ENCODE measurements around the gene UGGT1.

Gene UGGT1, protein sequence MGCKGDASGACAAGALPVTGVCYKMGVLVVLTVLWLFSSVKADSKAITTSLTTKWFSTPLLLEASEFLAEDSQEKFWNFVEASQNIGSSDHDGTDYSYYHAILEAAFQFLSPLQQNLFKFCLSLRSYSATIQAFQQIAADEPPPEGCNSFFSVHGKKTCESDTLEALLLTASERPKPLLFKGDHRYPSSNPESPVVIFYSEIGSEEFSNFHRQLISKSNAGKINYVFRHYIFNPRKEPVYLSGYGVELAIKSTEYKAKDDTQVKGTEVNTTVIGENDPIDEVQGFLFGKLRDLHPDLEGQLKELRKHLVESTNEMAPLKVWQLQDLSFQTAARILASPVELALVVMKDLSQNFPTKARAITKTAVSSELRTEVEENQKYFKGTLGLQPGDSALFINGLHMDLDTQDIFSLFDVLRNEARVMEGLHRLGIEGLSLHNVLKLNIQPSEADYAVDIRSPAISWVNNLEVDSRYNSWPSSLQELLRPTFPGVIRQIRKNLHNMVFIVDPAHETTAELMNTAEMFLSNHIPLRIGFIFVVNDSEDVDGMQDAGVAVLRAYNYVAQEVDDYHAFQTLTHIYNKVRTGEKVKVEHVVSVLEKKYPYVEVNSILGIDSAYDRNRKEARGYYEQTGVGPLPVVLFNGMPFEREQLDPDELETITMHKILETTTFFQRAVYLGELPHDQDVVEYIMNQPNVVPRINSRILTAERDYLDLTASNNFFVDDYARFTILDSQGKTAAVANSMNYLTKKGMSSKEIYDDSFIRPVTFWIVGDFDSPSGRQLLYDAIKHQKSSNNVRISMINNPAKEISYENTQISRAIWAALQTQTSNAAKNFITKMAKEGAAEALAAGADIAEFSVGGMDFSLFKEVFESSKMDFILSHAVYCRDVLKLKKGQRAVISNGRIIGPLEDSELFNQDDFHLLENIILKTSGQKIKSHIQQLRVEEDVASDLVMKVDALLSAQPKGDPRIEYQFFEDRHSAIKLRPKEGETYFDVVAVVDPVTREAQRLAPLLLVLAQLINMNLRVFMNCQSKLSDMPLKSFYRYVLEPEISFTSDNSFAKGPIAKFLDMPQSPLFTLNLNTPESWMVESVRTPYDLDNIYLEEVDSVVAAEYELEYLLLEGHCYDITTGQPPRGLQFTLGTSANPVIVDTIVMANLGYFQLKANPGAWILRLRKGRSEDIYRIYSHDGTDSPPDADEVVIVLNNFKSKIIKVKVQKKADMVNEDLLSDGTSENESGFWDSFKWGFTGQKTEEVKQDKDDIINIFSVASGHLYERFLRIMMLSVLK (N-terminal part only)

DNA sequence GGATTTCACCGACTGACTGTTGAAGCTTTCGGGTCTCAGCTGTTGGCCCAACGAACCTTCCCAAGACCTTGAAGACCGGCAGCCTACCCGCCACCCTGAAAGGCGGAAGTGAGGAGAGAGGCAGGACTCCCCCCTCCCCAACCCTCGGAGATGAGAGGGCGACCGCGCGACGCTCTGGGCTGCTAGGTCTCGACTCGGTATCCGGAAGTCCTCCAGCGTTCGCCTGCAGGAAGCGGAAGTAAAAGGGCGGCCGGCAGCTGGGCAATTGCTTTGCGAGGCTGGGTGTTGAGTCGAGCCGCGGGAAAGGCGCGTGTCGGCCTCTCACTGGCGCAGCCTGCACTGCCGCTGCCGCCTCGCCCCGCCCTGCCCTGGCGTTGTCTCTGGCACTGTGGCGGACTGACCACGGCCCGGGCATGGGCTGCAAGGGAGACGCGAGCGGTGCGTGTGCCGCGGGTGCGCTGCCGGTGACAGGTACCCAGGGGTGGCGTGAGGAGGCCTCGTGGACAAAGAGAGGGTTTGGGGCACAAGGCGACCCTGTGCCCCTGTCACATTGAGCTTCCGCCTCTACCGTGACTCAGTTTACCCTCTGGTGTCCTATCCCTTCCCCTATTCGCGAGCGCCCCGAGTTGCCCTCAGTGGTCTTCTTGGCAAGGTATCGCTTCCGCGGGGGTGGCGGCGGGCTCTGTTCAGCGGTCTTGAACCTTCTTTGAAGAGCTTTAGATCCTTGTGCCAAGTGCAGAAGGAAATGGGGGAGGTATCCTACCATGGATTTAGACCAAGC, at the start of gene UGGT1:
TSS of gene UGGT1 (plus strand) at position 256 of the 781 bp plus-strand sequence. CDS start at position 414, 158 bp downstream.
- DNase-seq, result peak; percentile 98

DNA sequence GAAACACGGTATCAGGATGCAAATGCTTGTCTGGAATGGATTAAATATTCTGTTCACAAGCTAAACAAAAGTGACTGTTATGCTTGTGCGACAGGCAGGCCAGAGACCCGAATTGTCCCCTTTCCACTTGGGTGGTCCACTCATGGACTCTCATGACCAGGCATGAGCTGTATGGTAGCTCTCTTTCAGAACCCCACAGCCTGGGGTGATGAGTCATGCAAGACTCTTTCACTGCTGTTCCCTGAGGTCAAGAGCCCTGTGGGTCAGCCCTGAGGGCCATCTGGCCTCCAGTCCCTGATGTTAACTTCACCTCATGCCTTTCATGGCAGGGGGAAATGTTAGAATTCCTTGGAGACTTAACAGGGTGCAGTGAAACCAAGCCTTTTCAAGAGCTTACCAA, 49.4 kb upstream of the UGGT1 start:
- DNase-seq, result no peak

DNA sequence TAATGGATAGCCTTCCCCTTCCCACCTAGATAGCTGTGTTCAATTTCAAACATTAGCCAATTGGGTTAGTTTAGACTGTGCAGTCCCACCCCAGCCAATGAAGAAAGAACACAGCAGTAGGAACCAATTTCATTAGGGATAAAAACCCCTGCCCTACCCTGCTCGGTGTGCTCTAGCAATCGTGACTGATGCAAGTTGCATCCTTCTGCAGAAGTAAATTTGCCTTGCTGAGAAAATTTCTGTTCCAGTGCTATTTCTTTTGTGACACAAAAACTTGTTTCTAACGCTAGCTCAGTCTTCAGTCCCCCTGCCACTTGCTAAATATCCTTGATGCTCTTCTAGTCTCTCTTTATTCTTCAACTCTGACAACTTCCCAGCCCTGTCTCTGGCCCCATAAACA, 48.0 kb upstream of the UGGT1 start:
- DNase-seq, result no peak

DNA sequence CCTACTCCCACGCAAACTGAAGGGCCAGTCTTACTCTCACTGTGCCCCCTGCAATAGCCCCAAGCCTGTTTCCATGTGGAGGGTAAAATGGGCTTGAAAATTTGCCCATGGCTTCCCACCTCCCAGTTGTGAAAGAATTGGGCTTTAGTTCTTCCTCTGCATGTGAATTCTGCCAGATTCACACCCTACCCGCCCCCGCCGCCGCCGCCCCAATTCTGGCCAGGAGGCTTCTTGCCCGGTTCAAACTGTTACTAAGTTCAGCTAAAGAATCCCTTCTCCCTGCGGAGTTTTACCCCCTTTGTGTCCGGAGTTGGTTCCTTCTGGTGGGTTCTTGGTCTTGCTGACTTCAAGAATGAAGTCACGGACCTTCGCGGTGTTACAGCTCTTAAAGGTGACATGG, 37.7 kb upstream of the UGGT1 start:
- DNase-seq, result no peak

DNA sequence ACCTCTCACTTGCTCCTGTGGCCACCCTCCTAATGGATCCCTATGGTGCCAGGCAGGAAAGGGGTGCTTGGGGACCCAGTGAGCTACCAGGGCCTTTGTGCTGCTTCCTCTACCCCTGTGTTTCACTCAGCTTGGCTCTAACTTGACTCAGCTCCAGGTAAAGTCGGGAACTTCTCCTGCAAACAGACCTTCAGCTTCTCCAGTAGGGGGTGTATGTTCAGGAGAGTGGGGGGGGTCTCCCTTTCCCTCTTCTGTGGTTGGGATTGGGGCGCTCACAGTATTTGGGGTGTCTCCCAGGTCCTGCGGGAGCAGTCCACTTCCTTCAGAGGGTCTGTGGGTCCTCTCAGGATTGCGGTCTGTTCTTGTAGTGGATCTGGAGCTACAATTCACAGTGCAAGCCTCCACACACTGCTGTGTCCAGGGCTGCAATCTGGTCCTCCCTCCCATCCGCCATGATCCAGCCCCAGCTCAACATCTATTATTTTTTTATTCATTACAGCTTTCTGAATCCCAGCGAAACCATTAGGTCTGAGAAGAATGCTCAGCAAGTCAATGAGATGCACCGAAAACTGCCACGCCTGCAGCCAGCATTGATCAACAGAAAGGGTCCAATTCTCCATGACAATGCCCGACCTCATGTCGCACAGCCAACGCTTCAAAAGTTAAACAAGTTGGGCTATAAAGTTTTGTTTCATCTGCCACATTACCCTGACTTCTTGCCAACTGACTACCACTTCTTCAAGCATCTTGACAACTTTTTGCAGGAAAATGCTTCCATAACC, 36.7 kb upstream of the UGGT1 start:
- DNase-seq, result no peak

DNA sequence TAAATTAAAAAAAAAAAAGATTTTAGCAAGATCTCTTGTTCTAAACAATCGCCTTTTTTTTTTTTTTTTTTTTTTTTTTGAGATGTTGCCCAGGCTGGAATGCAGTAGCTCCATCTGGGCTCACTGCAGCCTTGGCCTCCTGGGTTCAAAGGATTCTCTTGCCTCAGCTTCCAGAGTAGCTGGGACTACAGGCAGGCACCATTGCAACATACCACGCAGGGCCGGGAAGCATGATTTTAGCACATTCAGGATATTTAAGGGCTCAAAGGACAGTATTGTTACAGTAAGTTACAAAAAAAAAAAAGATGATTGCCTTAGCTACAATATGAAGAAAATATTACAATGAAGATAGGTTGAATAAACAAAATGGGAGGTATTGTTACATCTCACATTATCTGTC, 33.7 kb upstream of the UGGT1 start:
- DNase-seq, result no peak

DNA sequence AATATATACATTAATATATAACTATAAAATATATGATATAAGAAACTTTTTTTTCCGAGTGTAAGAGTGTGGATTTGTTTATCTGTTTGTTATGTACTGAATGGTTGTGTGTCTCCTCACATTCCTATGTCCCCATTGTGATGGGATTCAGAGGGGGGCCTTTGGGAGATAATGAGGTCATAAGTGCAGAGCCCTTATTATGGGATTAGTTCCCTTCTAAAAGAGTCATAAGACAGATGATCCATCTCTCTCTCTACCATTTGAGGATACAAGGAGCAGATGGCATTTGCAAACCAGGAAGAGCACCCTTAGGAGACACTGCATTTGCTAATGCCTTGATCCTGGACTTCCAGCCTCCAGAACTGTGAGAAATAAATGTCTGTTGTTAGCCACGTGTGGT, 32.9 kb upstream of the UGGT1 start:
- DNase-seq, result no peak

DNA sequence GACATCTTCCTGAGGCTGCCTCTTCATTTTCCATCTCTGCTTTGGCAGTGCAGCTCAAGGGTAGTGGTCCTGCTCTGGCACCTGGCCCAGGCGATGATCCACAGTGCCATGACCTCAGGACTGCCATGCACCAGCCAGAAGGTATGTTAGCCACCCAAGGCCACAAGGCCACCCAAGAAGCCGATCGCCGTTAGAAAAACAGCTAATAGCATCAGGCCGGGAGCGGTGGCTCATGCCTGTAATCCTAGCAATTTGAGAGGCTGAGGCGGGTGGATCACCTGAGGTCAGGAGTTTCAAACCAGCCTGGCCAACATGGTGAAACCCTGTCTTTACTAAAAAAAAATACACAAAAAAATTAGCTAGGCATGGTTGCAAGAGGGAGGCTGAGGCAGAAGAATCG, 28.4 kb upstream of the UGGT1 start:
- no peak for DNase-seq

DNA sequence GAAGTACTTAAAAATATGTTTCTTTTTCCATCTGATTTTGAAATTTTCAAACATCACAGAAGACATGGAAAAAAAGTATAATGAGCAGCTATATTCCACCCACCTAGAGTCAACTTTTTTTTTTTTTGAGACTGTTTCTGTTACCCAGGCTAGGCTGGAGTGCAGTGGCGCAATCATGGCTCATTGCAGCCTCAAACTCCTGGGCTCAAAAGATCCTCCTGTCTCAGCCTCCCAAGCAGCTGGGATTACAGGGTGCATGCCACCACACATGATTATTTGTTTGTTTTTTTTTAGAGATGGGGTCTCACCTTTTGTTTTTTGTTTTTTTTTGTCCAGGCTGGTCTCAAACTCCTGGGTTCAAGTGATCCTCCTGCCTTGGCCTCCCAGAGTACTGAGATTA, 26.6 kb upstream of the UGGT1 start:
- no peak for DNase-seq

DNA sequence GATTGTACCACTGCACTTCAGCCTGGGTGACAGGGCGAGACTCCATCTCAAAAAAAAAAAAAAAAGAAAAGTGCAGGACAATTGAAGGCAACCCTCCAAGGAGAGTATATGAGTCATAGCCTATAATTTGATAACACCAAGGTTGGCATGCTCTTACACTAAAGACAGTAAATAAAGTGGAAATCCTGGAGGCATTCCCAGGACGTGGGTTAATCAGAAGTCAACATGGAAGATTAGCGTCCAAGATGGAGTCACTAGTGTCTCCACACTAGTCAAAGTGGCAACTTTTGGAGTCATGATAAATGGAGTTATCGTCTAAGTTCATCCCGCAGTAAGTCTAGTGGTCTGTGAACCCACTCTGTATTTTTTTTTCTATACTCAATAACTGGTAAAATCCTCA, 21.2 kb upstream of the UGGT1 start:
- no peak for DNase-seq

DNA sequence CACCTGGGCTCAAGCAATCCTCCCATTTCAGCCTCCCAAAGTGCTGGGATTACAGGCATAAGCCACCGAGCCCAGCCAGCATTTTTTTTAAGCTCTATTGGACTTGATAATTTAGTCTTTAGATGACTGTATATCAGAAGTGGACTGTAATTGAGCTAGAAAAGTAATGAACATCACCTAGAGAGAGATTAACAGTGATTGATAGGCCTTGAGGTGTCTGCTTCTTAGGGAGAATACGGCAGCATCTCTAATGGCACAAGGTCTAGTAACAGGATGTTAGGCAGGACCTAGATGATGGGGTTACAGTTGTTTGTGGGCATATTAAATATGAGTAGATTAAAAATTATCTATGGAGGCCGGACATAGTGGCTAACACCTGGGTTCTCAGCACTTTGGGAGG, 17.7 kb upstream of the UGGT1 start:
- DNase-seq, result no peak

DNA sequence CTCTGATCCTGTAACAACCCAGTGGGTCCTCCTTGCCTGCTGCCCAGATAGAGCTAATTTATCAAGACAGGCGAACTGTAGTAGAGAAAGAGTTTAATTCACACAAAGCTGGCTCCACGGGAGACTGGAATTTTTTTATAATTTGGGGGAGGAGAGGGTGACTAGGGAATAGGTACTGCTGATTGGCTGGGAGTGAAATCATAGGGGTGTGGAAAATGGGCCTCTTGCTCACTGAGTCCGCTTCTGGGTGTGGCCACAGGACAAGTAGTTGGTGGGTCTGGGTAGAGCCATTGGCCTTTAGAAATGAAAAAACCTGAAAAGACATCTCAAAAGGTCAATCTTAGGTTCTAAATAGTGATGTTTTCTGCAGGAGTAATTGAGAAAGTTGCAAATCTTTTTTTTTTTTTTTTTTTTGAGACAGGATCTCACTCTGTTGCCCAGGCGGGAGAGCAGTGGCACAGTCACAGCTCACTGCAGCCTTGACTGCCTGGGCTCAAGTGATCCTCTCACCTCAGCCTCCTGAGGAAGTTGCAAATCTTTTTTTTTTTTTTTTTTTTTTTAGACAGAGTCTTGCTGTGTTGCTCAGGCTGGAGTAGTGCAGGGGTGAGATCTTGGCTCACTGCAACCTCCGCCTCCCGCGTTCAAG, 14.4 kb upstream of the UGGT1 start:
- no peak for DNase-seq

DNA sequence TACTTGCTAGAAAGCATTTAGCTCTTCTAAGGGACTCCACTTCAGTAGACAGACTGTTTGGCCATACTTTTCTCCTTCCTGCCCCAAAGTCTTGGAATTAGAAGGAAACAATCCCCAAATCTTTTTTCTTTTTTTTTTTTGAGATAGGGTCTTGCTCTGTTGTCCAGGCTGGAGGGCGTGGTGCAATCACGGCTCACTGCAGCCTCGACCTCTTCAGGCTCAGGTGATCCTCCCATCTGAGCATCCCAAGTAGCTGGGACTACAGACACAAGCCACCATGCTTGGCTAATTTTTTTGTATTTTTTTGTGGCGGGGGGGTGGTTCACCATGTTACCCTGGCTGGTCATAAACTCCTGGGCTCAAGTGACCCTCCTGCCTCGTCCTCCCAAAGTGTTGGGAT, 6.2 kb upstream of the UGGT1 start:
- no peak for DNase-seq

DNA sequence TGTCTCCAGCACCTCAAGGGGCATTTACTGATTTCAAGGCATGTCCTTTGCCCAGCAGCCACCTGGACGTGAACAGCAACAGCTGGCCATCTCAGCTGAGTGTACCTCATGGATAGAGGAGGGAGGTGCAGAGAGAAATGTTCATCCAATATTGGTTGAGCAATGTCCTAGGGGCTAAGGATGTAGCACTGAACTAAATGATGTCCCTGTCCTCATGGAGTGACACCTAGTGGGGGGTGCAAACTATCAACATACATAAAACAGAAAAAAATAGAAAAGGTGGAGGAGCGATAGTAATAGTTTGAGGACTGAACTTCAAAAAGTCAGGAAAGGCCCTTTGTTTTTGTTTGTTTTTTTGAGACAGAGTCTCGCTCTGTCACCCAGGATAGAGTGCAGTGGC, 4.8 kb upstream of the UGGT1 start:
- DNase-seq, result no peak

DNA sequence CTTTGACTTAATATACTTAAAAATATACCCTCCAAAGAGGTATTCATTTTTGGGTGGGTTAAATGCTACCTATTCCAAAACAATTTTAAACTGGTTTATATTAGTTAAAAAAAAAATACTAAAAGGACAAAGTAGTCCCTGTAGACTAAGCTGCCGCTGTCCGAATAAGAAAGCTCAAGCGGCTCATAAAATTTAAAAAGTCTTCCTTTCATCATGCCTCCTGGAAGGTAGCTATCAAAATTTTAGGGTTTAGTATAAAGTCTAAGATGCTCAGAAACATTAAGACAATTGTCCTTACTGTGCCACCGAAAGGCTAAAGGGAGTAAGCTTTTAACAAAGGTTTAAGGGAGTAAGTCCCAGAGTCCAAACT, 440 bp upstream of the UGGT1 start:
- no peak for DNase-seq

DNA sequence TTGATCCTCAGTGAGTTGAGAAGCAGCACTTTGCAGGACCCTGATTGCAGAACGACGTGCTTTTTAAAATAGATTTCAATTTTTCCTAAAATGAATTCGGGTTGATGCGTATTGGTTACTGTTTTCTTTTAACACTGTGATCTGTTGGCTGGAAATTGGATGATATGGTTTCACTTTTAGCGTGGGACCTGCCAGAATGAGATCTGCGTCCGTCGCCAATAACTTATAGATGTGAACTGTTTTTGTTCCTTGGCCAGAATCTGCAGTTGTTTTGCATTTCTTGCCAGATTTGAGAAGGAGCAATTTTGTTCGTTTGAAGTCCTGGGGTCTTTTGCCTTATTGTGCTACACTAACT, 703 bp downstream of the UGGT1 start:
- DNase-seq, result no peak

DNA sequence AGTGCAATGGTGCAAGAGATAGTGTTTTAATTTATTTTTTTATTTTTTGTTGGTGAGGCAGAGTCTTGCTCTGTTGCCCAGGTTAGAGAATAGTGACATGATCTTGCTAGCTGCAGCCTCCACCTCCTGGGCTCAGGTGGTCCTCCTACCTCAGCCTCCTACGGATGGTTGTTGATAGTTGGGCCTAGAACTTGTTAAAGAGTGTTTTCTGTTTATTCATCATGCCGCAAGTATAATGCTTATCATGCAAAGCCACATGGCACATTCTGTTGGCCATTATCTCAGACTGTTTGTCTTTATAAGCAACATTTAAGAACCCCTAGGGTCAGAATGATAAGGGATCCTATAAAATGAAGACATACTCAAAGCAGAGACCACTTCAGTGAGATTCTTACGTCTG, 1.7 kb downstream of the UGGT1 start:
- DNase-seq, result no peak

DNA sequence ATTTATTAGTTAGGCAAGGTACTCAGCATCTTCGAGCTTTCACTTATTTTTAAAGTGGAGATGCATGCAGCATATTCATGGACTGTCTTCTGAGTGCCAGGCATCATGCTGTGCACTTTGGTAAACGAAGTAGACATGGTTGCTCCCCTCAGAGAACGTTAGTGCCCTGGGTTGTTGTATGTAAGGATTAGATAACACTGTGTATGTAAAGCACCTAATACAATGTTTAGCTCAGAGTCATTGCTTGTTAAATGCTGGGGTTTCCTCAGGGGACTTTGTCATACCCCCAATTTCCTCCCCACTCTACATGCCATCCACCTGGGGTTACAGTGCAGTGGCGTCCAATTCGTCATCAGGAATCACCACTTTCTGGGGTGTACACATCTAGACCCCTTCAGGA, 2.8 kb downstream of the UGGT1 start:
- DNase-seq, result no peak

DNA sequence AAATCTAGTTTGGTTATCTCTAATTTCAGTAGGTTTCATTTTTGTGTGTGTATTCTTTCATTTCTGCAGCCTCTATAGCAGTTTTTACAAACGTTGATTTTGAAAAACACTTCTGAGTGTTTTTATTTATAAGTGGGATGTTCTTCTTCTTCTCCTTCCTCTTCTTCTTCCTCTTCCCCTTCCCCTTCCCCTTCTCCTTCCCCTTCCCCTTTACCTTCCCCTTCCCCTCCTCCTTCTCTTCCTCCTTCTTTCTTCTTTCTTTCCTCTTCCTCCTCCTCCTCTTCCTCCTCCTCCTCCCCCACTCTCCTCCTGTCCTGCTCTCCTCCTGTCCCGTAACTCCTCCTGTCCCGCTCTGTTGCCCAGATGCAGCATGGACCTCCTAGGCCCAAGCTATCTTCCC, 4.2 kb downstream of the UGGT1 start:
- DNase-seq, result peak; percentile 2

DNA sequence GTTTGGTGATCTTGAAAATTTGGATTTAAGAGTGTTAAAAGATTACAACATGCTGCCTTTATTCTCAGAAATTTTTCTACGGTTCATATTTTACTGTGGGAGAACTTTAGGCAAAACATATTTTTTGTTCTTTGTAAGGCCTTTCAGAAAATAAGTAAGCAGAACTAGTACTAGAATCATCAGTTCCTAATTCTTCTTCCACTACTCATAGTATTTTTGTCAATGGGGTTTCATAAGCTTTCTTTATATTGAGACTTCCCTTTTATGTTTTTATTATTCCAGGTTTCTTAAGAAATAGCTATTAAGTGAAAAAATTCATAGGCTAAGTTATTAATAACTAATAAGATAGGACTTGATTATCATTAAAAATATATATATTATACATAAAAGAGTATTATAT, 12.4 kb downstream of the UGGT1 start:
- DNase-seq, result peak; percentile 36

DNA sequence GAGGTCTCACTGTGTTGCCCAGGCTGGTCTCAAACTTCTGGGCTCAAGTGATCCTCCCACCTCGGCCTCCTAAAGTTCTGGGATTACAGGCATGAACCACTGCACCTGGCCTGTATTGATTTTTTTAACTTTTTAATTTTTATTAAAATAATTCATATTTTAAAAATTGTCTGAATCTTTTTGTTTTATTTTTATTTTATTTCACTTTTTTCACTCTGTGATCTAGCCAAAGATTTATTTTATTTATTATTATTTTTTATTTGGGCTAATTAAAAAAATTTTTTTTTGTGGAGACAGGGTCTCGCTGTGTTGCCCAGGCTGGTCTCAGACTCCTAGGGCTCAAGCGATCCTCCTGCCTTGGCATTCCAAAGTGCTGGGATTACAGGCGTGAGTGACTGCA, 14.1 kb downstream of the UGGT1 start:
- no peak for DNase-seq
